Measurements from ENCODE around the gene ZNF561. TPM values are rescaled to one million over a fixed set of nuclear protein-coding genes. Genes with fewer than 3 reads are reported as not detected.

Gene ZNF561
- total and polyA plus RNA-seq, 11 donors = 8.7 to 30.0 (median 19.0) TPM

GRCh38 chr19:9622531-9622930 is 1.5 kb upstream of the ZNF561 start:
- Histone ChIP-seq H3K27ac (peak overlapping the region in 8 of 12 donors; percentile 79 to 97 (median 93)), H3K36me3 (peaks cover 0 to 26% (median 20%) of the 10 kb centered on the region in 9 donors), H3K9me3 (no peaks in the 10 kb centered on the region), H3K4me1 (peaks cover 4 to 30% (median 18%) of the 10 kb centered on the region in 12 donors), H3K27me3 (no peaks in the 10 kb centered on the region), H3K4me3 (peak overlapping the region in 1 of 12 donors; percentile 97)
- WGBS, 4 donors = 67 to 70% (median 69%) methylated on average over 2 of the region's 2 CpGs
- TF ChIP-seq POLR2A (IDR thresholded peaks at IDR 0.05) (no peak), CTCF (IDR thresholded peaks at IDR 0.05) (no peak)
- ATAC-seq = no peak
- intact Hi-C loops (cut with DNase I) = loop anchor here in 3 of 10 donors (1.0 to 10.0 kb wide), 4 partner anchors 52 to 310 kb away; partner anchors contain the start of gene ZNF562 (in 1 of the 3)
- DNase-seq = no peak

- Histone ChIP-seq H3K36me3 (peaks cover 0 to 38% (median 37%) of the 10 kb centered on the region in 9 donors), H3K9me3 (no peaks in the 10 kb centered on the region), H3K27ac (peak overlapping the region; percentile 79 to 97 (median 93)), H3K4me3 (peak overlapping the region; percentile 60 to 97 (median 76)), H3K27me3 (no peaks in the 10 kb centered on the region), H3K4me1 (peaks cover 4 to 30% (median 17%) of the 10 kb centered on the region in 12 donors)
- WGBS, 4 donors = 0 to 1% (median 0%) methylated on average over 10 to 16 of the region's 16 CpGs
- ATAC-seq (peak in 1 of 4 donors; percentile 63), DNase-seq (no peak)
- intact Hi-C loops (cut with DNase I) = loop anchor here in 6 of 10 donors (1.0 to 10.0 kb wide), 10 partner anchors 36 to 312 kb away; partner anchors contain the start of genes ZNF562 (in 2 of the 6), ZNF846 (in 2 of the 6), FBXL12 (in 1 of the 6) and ZNF121 (in 1 of the 6)
- TF ChIP-seq POLR2A (IDR thresholded peaks at IDR 0.05) = no peak
- TF ChIP-seq CTCF (IDR thresholded peaks at IDR 0.05) = no peak
Measured at GRCh38 chr19:9620842-9621155, 233 bp downstream of the ZNF561 start.

DNA sequence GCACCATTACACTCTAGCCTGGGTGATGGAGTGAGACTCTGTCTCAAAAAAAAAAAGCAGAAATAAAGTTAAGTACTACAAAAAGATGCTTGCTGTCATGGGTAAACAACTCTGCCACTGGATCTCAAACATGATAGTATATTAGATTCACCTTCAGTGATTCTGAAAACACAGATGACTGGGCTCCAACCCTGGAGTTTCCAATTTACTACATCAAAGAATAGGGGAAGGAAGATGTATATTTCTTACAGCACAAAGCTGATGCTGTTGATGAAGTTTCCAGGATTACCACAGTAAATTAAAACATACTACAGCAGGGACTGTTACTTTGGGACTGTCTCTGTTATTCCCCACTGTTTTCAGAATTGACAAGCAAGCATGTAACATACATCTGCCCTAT is 5.2 kb downstream of the ZNF561 start:
- Histone ChIP-seq H3K9me3 (peaks cover 0 to 39% (median 14%) of the 10 kb centered on the region in 12 donors), H3K4me3 (no peak overlapping the region), H3K27me3 (no peaks in the 10 kb centered on the region), H3K36me3 (peaks cover 23 to 88% (median 86%) of the 10 kb centered on the region in 9 donors), H3K27ac (no peak overlapping the region), H3K4me1 (peaks cover 4 to 12% (median 8%) of the 10 kb centered on the region in 12 donors)
- intact Hi-C loops (cut with DNase I) = no loop called here
- DNase-seq = no peak
- TF ChIP-seq CTCF (IDR thresholded peaks at IDR 0.05) (no peak), POLR2A (IDR thresholded peaks at IDR 0.05) (no peak)
- ATAC-seq = no peak

DNA sequence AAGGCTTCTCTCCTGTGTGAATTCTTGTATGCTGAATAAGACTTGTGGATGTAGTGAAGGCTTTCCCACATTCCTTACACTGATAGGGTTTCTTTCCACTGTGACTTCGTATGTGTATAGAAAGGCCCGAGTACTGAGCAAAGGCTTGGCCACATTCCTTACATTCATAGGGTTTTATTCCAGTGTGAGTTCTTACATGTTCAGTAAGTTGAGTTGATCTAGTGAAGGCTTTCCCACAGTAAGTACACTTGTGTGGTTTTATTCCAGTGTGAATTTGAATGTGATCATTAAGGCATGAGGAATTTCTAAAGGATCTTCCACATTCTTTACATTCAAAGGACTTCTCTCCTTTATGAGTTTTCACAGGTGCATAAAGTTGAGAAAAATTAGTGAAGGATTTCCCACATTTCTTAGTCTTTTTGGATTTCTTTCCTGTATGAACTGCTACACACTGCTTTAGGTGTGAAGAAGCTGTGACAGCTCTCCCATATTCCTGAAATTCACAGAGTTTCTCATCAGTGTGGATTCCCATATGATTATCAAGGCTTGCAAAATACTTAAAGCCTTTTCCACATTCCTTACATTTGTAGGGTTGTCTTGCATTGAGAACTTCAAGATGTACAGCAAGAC is 10.4 kb downstream of the ZNF561 start:
- no peak for ATAC-seq
- TF ChIP-seq CTCF (IDR thresholded peaks at IDR 0.05) = no peak
- no peak for TF ChIP-seq POLR2A (IDR thresholded peaks at IDR 0.05)
- Histone ChIP-seq H3K4me3 (no peak overlapping the region), H3K36me3 (peaks cover 26 to 79% (median 71%) of the 10 kb centered on the region in 9 donors), H3K27me3 (no peaks in the 10 kb centered on the region), H3K9me3 (peaks cover 4 to 91% (median 44%) of the 10 kb centered on the region in 12 donors), H3K4me1 (no peaks in the 10 kb centered on the region), H3K27ac (no peak overlapping the region)
- 95 to 98% (median 98%) methylated on average over 2 of the region's 2 CpGs for WGBS, 4 donors
- intact Hi-C loops (cut with DNase I) = no loop called here
- no peak for DNase-seq
